Measurements from ENCODE around the gene PLA2G4B.

DNA sequence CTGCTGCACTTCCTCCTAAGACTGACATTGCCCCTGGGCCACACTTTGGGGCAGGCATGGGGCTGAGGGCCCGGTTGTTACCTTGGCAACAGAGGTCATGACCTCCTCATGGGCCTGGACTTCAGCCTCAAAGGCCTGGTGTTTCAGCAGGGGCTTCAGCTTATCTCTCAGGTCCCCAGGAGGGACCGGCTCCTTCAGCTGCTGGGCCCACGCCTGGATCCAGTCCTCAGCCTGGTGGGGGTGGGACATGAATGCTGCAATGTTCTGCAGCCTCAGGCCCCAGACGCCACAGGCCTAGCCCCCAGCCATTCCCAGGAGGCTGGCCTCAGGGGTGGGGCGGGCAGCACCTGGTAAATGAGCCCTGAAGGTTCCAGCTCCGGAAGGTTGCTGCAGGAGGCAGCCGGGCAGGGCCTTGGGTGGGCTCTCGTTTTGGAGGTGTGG, 27.6 kb downstream of the PLA2G4B start:
- TF ChIP-seq, protein P1, sequence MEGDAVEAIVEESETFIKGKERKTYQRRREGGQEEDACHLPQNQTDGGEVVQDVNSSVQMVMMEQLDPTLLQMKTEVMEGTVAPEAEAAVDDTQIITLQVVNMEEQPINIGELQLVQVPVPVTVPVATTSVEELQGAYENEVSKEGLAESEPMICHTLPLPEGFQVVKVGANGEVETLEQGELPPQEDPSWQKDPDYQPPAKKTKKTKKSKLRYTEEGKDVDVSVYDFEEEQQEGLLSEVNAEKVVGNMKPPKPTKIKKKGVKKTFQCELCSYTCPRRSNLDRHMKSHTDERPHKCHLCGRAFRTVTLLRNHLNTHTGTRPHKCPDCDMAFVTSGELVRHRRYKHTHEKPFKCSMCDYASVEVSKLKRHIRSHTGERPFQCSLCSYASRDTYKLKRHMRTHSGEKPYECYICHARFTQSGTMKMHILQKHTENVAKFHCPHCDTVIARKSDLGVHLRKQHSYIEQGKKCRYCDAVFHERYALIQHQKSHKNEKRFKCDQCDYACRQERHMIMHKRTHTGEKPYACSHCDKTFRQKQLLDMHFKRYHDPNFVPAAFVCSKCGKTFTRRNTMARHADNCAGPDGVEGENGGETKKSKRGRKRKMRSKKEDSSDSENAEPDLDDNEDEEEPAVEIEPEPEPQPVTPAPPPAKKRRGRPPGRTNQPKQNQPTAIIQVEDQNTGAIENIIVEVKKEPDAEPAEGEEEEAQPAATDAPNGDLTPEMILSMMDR (IDR thresholded peaks at IDR 0.05), result no peak
- TF ChIP-seq POLR2AphosphoS5 (IDR thresholded peaks at IDR 0.05; ENCODE audit: low read depth, low read length), result no peak
- TF ChIP-seq, protein P2, sequence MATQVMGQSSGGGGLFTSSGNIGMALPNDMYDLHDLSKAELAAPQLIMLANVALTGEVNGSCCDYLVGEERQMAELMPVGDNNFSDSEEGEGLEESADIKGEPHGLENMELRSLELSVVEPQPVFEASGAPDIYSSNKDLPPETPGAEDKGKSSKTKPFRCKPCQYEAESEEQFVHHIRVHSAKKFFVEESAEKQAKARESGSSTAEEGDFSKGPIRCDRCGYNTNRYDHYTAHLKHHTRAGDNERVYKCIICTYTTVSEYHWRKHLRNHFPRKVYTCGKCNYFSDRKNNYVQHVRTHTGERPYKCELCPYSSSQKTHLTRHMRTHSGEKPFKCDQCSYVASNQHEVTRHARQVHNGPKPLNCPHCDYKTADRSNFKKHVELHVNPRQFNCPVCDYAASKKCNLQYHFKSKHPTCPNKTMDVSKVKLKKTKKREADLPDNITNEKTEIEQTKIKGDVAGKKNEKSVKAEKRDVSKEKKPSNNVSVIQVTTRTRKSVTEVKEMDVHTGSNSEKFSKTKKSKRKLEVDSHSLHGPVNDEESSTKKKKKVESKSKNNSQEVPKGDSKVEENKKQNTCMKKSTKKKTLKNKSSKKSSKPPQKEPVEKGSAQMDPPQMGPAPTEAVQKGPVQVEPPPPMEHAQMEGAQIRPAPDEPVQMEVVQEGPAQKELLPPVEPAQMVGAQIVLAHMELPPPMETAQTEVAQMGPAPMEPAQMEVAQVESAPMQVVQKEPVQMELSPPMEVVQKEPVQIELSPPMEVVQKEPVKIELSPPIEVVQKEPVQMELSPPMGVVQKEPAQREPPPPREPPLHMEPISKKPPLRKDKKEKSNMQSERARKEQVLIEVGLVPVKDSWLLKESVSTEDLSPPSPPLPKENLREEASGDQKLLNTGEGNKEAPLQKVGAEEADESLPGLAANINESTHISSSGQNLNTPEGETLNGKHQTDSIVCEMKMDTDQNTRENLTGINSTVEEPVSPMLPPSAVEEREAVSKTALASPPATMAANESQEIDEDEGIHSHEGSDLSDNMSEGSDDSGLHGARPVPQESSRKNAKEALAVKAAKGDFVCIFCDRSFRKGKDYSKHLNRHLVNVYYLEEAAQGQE (IDR thresholded peaks at IDR 0.05; ENCODE audit: insufficient read depth in 1 of 2, low read depth in 2 of 2, low read length in 1 of 2), result no peak
- TF ChIP-seq SIN3A (IDR thresholded peaks at IDR 0.05; ENCODE audit: borderline replicate concordance, insufficient read depth, low read depth, low read length), result no peak
